Raji (cell line): Measurements from ENCODE around the gene MAGI1.

ENCODE experiments used
- POLR2A ChIP-seq: IDR thresholded peaks from 2 replicates; pipeline ENCODE4 v1.6.1; 2011; ENCODE audit warnings: low read depth, low read length, control low read depth; ENCODE audit not compliant: insufficient read depth

MAGI1 gene

DNA sequence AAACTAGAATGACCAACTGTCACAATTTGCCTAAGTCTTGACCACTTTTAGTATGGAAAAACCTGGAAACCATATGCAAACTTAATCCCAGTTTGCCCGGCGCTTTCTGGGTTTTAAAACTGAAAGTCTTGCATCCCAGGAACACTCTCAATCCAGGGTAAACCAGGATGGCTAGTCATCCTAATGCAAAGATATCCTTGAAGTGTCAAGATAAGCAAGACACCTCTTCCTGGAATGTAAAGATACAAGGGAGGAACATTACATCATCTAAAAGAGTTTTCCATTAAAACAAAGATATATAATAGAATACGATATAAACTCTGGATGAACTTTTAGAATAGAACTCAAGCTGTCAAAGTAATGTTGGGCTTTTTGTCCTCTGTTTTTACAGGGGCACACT is 188.5 kb downstream of the MAGI1 start:
- no peak for TF ChIP-seq POLR2A

DNA sequence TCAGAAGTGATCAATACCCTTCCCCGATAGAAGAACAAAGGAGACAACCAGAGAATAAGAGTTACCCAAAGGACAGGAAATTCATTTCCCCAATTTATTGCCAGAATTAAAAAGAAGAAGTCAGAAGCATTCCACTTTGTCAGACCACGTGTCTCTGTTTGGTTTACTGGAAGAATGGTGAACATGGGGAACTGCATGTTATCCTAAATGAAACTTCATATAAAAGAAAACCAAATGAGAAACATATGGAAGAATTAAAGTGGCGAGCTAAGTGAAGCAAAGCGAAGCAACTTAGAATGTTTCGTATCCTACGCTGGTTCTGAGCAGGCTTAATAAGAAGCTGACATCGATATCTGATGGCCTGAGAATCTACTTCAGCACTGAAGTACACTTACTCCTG is 190.7 kb downstream of the MAGI1 start:
- no peak for TF ChIP-seq POLR2A

DNA sequence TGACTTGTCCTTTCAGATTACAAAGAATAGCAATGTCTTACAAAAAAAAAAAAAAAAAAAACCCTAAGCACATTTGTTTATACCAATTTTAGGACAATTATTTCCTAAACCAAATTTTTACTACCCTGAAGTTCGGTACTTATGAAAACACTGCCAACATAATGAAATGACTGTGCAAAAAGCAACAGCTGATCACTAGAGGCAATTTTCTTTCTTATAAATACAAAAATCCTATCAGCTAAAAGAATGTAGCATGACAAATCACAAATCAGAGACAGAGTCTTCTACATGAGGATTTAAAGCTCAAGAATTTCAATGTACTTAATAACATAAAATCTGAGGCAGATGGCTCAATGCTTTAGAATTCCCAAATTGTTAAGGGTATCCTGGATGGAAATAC is 191.8 kb downstream of the MAGI1 start:
- TF ChIP-seq POLR2A: no peak

DNA sequence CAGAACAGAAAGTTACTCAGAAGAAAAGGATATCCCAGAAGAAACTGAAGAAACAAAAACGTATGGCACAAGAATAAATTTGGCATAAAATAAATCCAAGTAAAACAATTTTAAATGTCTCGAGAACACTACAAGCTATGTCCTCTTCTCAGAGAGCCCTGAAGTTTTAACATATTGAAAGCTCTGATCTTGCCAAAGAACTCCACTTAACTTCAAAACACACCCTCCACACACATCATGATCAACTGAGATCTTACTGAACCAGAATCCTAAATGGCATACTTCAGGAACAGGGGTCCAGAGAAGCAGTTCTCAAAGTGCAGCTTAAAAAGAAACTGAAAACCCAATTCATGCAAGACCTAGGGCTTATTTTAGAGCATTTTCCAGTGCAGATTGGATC is 194.3 kb downstream of the MAGI1 start:
- no peak for TF ChIP-seq POLR2A

DNA sequence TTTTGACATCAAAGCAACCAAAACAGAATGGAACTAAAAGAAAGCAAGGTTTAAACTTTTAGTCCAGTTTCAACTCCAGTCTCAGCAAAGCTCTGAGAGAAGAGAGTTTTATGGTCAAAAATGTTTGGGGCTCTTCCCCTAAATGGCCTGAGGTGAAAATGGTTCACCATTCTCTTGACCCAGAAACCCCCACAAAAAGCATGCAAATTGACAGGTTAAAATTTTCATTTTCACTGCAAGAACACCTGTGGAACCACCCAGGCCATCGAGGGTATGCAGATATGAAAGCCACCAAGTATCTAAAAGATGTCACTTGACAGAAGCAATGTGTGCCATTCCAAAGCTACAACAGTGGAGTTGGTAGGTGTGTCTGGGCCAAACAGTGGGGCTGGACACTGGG is 195.0 kb downstream of the MAGI1 start:
- no peak for TF ChIP-seq POLR2A

DNA sequence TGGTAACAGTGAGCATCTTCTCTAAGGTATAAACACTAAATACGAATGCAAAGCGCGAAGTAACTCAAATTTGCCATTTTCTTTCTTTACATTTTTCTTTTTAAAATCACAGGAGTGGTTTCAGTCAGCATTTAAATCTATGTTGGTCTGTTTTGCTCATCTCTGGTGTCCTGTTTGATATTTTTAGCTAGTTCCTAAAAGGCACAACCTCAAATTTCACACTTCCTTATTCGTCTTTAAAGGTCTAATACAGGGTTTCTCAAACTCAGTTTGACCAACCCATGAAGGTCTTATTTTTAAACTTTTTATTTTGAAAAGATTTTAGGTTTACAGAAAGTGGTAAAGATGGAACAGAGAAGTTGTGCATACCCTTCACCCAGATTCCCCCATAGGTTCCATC is 201.1 kb downstream of the MAGI1 start:
- TF ChIP-seq POLR2A: no peak

DNA sequence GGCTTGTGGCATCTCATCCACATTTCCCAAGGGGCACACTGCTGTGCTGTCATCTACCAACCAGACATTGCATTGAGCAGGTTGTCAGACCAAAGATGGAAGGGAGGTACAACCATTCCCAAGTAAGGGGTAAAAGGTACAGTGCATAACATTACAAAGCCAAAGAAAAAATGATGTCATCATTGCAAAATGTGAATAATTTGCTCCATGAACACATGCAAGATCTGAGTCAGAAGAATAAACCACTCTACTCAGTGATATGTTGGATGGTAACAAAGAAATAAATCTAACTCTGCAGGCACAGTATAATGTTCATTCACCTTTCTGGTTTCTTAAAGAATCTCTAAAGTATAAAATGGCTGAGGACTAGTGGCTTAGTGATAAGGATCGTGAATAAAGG is 202.7 kb downstream of the MAGI1 start:
- TF ChIP-seq POLR2A: no peak

DNA sequence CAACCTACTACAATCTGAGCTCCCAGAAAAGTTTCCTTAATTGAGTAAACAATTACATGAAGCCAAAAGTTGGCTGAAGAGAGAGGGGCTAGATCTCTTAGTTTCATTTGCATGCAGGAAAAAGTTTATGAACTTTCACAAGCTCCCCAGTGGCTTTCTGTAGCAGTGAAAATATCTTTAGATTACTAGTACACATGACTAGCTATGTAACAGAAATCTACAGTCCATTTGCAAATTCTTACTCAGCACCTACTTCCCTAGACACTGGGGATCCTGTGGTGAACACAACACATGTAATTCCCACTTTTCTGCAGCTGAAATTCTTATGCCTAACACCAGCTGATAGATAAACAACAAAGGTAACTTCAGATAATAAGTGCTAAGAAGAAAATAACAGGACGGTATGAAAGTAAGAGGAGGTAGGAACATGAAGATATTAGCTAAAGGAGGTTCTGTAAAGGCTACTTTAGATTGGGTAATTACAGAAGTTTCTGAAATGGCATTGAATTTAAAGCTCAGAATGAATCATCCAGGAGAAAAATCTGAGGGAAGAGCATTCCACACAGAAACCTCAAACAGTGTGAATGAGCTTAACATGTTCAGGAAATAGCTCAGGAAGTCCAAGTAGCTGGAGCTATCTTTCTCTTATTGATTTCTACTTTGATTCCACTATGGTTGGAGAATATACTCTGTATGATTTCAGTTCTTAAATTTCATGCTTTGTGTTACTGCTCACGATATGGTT is 204.8 kb downstream of the MAGI1 start:
- TF ChIP-seq POLR2A: no peak

DNA sequence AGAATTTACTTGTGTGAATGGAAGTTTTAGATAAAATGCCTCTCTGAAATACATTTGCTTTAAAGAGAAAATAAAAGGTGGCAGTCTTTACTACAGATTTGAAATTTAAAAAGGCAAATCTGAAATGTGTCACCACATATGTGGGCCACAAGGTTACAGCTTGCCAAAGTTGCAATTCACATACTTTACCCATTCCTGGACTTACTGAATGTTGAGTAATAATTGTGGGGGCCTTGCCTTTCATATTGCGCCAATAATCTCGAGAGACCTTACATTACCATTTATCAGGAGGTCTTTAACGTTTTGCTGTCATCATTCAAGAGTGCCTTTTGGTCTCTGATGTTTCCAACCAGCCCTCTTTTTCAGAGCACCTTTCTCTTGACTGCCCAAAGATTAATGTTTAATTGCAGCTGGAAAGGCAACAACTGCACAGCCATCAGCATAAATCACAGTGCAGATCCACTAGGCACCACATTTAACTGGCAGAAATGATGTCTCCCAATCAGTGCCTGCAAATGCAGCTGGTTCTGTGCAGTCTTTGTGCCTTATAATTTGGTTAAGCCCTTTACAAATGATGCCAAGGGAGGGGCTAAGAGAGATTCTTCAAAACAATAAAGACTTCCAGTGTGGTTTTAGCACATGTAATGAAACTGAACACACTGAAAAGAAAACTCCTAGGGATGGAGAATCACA is 206.8 kb downstream of the MAGI1 start:
- TF ChIP-seq POLR2A: no peak

DNA sequence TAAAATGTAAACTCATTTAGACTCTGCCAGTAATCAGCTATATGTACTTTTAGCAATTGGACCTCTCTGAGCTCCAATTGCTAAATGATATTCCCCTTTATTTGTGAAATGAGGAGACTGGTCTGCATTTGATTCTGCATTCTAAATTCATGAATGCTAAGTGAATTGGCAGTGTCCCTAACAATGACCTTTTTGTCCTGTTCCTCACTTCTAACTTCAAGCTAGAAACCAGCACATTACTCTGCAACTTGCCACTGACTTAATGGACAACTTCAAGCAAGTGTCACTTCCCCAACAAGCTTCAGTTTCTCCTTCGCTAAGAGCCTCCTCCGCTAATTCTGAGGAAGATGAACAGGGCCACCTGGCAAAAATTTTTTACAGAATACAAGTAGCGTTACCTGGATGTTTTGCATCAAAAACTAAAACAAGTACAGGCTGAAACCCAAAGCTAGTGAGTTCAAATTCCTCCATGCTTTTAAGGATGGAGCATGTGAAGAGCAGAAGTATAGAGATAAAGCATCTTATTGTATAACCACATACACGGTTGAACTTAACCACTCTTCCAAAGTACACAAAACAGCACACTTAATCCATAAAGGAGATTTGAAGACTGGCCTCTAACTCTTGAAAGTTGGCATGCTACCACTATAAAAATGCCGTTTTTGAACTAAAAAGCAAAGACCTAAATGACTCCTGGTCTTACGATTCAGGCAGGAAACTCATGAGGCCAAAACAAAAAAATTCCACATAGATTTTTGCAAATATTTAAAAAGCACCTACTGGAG is 207.6 kb downstream of the MAGI1 start:
- no peak for TF ChIP-seq POLR2A

DNA sequence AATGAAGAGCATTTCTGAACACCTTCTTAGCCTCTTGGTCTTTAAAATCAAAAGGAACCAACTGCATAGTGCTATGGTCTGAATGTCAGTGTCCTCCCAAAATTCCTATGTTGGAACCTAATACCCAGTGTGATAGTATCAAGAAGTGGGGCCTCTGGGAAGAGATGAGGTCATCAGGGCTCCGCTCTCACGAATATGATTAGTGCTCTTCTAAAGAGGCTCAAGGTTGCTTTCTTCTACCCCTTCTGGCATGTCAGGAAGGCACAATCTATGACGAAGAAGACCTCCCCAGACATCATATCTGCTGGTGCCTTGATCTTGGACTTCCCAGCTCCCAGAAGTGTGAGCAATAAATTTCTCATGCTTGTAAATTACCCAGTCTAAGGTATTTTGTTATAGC is 209.5 kb downstream of the MAGI1 start:
- no peak for TF ChIP-seq POLR2A

DNA sequence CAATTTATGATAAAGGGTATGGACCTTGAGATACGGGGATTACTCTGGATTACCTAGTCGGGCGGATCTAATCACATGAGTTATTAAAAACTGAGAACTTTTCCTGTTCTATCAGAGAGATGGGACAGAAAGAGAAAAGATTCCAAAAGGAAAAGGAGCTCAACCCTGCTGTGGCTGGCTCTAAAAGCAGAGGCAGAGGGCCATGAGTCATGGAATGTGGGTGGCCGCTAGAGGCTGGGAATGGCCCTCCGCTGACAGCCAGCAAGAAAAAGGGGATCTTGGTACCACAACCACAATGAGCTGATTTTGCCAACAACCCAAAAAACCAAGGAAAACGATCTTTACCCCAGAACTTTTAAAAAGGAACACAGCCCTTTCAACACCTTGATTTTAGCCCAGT is 210.0 kb downstream of the MAGI1 start:
- no peak for TF ChIP-seq POLR2A

DNA sequence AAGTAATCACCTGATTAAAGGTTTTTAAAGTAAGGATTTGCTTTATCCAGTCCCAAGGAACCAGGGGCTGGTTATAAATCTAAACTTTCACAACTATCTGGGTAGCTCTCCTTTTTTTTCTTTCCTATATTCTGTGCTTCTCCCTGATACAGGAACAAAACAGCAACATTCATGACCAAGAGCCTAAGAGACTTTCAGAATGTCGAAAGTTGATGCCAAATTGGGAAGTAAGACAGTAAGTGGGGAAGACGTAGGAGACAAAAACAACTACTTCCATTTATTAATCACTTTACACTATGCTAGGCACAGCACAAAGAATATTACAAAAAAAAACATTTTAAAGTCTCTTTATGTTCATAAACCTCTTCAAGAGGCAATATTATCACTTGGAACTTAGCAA is 211.6 kb downstream of the MAGI1 start:
- TF ChIP-seq POLR2A: no peak

DNA sequence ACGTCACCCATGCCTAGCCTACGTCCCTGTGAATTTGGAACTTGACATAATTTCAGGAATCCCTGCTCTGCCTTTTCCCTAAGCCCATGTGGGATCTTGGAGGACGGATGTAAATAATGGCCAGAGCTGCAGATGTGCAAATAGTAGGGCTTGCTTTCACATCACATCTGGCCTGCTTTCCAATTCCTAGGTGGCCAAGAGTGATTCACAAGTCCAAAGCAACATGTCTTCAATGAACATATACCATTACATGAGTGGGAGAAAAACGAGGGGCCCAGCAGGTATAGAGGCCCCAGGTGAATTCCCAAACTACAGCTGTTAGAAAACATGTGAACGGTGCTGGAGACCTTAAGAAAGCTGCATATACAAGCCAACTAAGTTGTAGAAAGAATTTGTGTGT is 214.6 kb downstream of the MAGI1 start:
- no peak for TF ChIP-seq POLR2A

DNA sequence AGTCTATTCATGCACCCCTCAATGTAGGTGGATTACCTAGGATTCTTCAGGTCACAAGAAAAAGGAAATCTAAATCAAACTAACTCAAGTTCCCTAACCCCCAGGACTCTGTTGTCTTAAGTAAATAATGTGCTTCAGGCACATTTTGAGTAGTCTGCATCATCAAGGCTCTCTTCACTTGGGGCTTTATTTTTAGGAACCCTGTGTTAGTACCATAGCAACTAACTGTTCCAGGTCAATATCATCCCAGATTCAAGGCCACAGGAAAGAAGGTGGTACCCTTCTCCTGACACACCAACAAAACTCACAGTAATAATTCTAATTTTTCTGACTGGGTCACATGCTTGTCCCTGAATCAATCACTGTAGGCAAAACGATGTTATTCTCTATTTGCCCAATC is 218.1 kb downstream of the MAGI1 start:
- TF ChIP-seq POLR2A: no peak

DNA sequence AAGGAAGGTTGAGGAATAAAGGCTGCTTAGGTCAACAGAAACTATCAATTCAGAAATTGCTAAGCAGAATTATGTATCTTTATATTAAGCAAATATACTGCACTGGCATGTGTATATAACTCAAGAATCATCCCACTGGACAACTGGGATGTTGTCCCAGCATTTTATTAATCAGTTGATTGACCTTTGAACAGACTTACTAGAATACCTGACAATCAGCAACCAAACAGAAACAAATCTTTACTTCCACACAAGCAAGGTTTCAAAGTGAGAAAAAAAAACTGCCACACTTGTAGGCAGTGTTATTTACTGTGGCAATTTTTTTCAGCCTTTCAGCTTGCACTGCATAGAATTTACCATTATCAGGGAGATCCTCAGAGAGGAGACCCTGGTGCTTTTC is 218.8 kb downstream of the MAGI1 start:
- TF ChIP-seq POLR2A: no peak
